SIG-M5 (cell line): ENCODE data around the gene PRKD1.

Source experiments
- DNase-seq: peaks from one replicate; lab custom pipeline; 2025; lab: John Stamatoyannopoulos, UW

Gene PRKD1

GRCh38 chr14:29674566-29675285 lies 252.9 kb downstream of the PRKD1 start:
- DNase-seq = no peak

GRCh38 chr14:29672831-29673230 lies 254.8 kb downstream of the PRKD1 start:
- no peak for DNase-seq

- no peak for DNase-seq
These were observed 256.6 kb downstream of the PRKD1 start for GRCh38 chr14:29671034-29671433.

- DNase-seq = no peak
These were observed 259.4 kb downstream of the PRKD1 start for GRCh38 chr14:29668201-29668600.

GRCh38 chr14:29664515-29664914 lies 263.1 kb downstream of the PRKD1 start:
- DNase-seq = no peak

- no peak for DNase-seq
These were observed 264.3 kb downstream of the PRKD1 start for GRCh38 chr14:29663281-29663801.

GRCh38 chr14:29654901-29655550 lies 272.6 kb downstream of the PRKD1 start:
- no peak for DNase-seq

- no peak for DNase-seq
These were observed 274.3 kb downstream of the PRKD1 start for GRCh38 chr14:29653303-29653702.

GRCh38 chr14:29652571-29652970 lies 275.1 kb downstream of the PRKD1 start:
- no peak for DNase-seq

GRCh38 chr14:29650554-29651269 lies 276.9 kb downstream of the PRKD1 start:
- DNase-seq = no peak

GRCh38 chr14:29649170-29649569 lies 278.5 kb downstream of the PRKD1 start:
- DNase-seq = no peak

GRCh38 chr14:29648045-29648444 lies 279.6 kb downstream of the PRKD1 start:
- no peak for DNase-seq

- no peak for DNase-seq
These were observed 282.5 kb downstream of the PRKD1 start for GRCh38 chr14:29645117-29645516.

GRCh38 chr14:29643433-29644211 lies 284.0 kb downstream of the PRKD1 start:
- no peak for DNase-seq

GRCh38 chr14:29637411-29637810 lies 290.2 kb downstream of the PRKD1 start:
- DNase-seq = no peak

GRCh38 chr14:29636870-29637269 lies 290.8 kb downstream of the PRKD1 start:
- no peak for DNase-seq

GRCh38 chr14:29630566-29631160 lies 297.0 kb downstream of the PRKD1 start:
- DNase-seq = no peak

GRCh38 chr14:29629839-29630238 lies 297.8 kb downstream of the PRKD1 start:
- no peak for DNase-seq

GRCh38 chr14:29627137-29627536 lies 300.5 kb downstream of the PRKD1 start:
- no peak for DNase-seq

GRCh38 chr14:29618323-29619067 lies 309.2 kb downstream of the PRKD1 start:
- DNase-seq = no peak

- no peak for DNase-seq
These were observed 310.7 kb downstream of the PRKD1 start for GRCh38 chr14:29616922-29617321.
